ENCODE measurements around the gene CTAG2.
"Not testable (repeated sequence)": the region's sequence is repeated elsewhere in the genome, so short reads cannot be mapped to it uniquely, and the experiment has no call there.

- TF ChIP-seq, protein P1, sequence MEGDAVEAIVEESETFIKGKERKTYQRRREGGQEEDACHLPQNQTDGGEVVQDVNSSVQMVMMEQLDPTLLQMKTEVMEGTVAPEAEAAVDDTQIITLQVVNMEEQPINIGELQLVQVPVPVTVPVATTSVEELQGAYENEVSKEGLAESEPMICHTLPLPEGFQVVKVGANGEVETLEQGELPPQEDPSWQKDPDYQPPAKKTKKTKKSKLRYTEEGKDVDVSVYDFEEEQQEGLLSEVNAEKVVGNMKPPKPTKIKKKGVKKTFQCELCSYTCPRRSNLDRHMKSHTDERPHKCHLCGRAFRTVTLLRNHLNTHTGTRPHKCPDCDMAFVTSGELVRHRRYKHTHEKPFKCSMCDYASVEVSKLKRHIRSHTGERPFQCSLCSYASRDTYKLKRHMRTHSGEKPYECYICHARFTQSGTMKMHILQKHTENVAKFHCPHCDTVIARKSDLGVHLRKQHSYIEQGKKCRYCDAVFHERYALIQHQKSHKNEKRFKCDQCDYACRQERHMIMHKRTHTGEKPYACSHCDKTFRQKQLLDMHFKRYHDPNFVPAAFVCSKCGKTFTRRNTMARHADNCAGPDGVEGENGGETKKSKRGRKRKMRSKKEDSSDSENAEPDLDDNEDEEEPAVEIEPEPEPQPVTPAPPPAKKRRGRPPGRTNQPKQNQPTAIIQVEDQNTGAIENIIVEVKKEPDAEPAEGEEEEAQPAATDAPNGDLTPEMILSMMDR (IDR thresholded peaks at IDR 0.05 in 2 of 3, conservative IDR thresholded peaks at IDR 0.05 in 1 of 3; ENCODE audit: control insufficient read depth in 2 of 3, extremely low read depth in 1 of 3, insufficient read depth in 1 of 3, low read depth in 3 of 3, low read length in 3 of 3) = not testable (repeated sequence)
- not testable (repeated sequence) for TF ChIP-seq EP300 (IDR thresholded peaks at IDR 0.05; ENCODE audit: borderline replicate concordance in 1 of 2, control insufficient read depth in 1 of 2, low read depth in 2 of 2, low read length in 2 of 2); POLR2A (IDR thresholded peaks at IDR 0.05; ENCODE audit: low read depth, low read length); BACH1 (IDR thresholded peaks at IDR 0.05; ENCODE audit: borderline replicate concordance); EZH2 (IDR thresholded peaks at IDR 0.05; ENCODE audit: borderline replicate concordance, control insufficient read depth, low read depth, low read length); POLR2AphosphoS5 (IDR thresholded peaks at IDR 0.05; ENCODE audit: low read length); KDM1A (IDR thresholded peaks at IDR 0.05; ENCODE audit: borderline replicate concordance); SUZ12 (IDR thresholded peaks at IDR 0.05; ENCODE audit: unreplicated experiment); RAD21 (IDR thresholded peaks at IDR 0.05; ENCODE audit: insufficient read depth, low read depth, low read length); SRF (IDR thresholded peaks at IDR 0.05; ENCODE audit: low read depth in 2 of 2, low read length in 2 of 2)
Measured at GRCh38 chrX:154607976-154608375, 45.4 kb downstream of the CTAG2 start.
